T-cell (primary cell): ENCODE measurements around the gene NKAIN4. TPM values are rescaled to one million over a fixed set of nuclear protein-coding genes. Genes with fewer than 3 reads are reported as not detected.
A peak's percentile ranks its signal among the peaks of the same experiment; 100 is the strongest.

ENCODE experiments used
- ATAC-seq, 4 experiments: fragments of 200-7000 bp in 3 of 4; fragments of 150-1000 bp in 1 of 4; cut with Tn5 transposase; replicated peaks in 1 of 4; 1 replicate in 3 of 4; 2 replicates in 1 of 4; pipeline ENCODE4 v1.10.0; 2021; ENCODE audit warnings: moderate library complexity in 3 of 4, mild to moderate bottlenecking in 2 of 4, moderate number of reproducible peaks in 1 of 4
- CTCF ChIA-PET, 2 donors: fragments of 300-600 bp; sonication (Branson Sonifier 250); formaldehyde crosslinking; loops; one replicate each; lab custom pipeline; 2022; ENCODE audit warnings: antibody characterized with exemption in 2 of 2; lab: Charles Lee
- POLR2A ChIA-PET, 2 donors: fragments of 300-600 bp; sonication (Branson Sonifier 250); formaldehyde crosslinking; loops; one replicate each; lab custom pipeline; 2022; ENCODE audit warnings: antibody characterized with exemption in 2 of 2; lab: Charles Lee
- DNase-seq, 35 experiments: peaks; one replicate each; pipeline versions ENCODE4 v3.0.0 to v3.0.0-alpha.2; 2013 to 2023
- H3K27ac ChIP-seq: one replicate; pipeline ENCODE4 v1.5.1; 2013; ENCODE audit warnings: low read length
- H3K27me3 ChIP-seq, 2 experiments: replicated peaks in 1 of 2; 1 replicate in 1 of 2; 2 replicates in 1 of 2; pipeline versions ENCODE4 v1.6.1 to v1.7.0; 2013; ENCODE audit warnings: low read length in 1 of 2, mixed read lengths in 1 of 2; ENCODE audit not compliant: control insufficient read depth in 2 of 2, insufficient read depth in 2 of 2; ENCODE audit errors: extremely low read depth in 1 of 2
- H3K36me3 ChIP-seq, 2 donors: 1 replicate in 1 of 2; 2 replicates in 1 of 2; pipeline versions ENCODE4 v1.6.1 to v1.7.0; 2013; ENCODE audit warnings: low read length in 1 of 2; ENCODE audit not compliant: control insufficient read depth in 2 of 2, insufficient read depth in 1 of 2; ENCODE audit errors: extremely low read depth in 1 of 2
- H3K4me1 ChIP-seq, 2 experiments: 1 replicate in 1 of 2; 2 replicates in 1 of 2; pipeline versions ENCODE4 v1.6.1 to v1.7.0; 2013; ENCODE audit warnings: low read length in 2 of 2, mixed read lengths in 1 of 2; ENCODE audit not compliant: insufficient read depth in 2 of 2, control insufficient read depth in 1 of 2; ENCODE audit errors: extremely low read depth in 1 of 2
- H3K4me3 ChIP-seq, 2 donors: 1 replicate in 1 of 2; 2 replicates in 1 of 2; pipeline versions ENCODE4 v1.5.1 to v1.7.0; 2013; ENCODE audit warnings: mild to moderate bottlenecking in 2 of 2, low read length in 1 of 2, moderate library complexity in 1 of 2; ENCODE audit not compliant: control insufficient read depth in 1 of 2; ENCODE audit errors: extremely low read depth in 1 of 2
- H3K9me3 ChIP-seq: 2 replicates; pipeline ENCODE4 v1.7.0; 2013
- H3K27ac Mint-ChIP-seq, 2 donors: one replicate each; pipeline ENCODE4 v1.8.0; 2020 to 2021; ENCODE audit warnings: mild to moderate bottlenecking in 2 of 2, mixed read lengths in 2 of 2
- H3K27me3 Mint-ChIP-seq, 2 donors: one replicate each; pipeline ENCODE4 v1.8.0; 2021 to 2022; ENCODE audit warnings: mixed read lengths in 2 of 2
- H3K36me3 Mint-ChIP-seq: one replicate; pipeline ENCODE4 v1.8.0; 2021; ENCODE audit warnings: mixed read lengths
- H3K4me1 Mint-ChIP-seq, 3 donors: one replicate each; pipeline ENCODE4 v1.8.0; 2020 to 2022; ENCODE audit warnings: mixed read lengths in 3 of 3, mild to moderate bottlenecking in 1 of 3
- H3K4me3 Mint-ChIP-seq, 3 donors: one replicate each; pipeline ENCODE4 v1.8.0; 2020 to 2022; ENCODE audit warnings: mild to moderate bottlenecking in 3 of 3, mixed read lengths in 3 of 3, moderate library complexity in 3 of 3
- H3K9me3 Mint-ChIP-seq, 3 donors: one replicate each; pipeline ENCODE4 v1.8.0; 2020 to 2022; ENCODE audit warnings: mixed read lengths in 3 of 3
- WGBS: methylation state at CpG from one replicate; pipeline ENCODE4 v1.1.5; 2013; ENCODE audit warnings: missing lambda C conversion rate; ENCODE audit not compliant: insufficient coverage; 5-methylcytosine and 5-hydroxymethylcytosine counted together
- total RNA-seq, 35 experiments: library from RNA in 6 of 35; stranded (reverse) in 6 of 35; fragments of 120-200 nt in 1 of 35; gene quantifications; one replicate each; pipeline versions ENCODE4 v1.2.1 to v1.2.4 and lab custom pipeline; 2013 to 2026

Gene NKAIN4
- total RNA-seq, 5 donors from 2014 or later (not counting 1 experiment from before 2014, with no cell fraction given): not detected

DNA sequence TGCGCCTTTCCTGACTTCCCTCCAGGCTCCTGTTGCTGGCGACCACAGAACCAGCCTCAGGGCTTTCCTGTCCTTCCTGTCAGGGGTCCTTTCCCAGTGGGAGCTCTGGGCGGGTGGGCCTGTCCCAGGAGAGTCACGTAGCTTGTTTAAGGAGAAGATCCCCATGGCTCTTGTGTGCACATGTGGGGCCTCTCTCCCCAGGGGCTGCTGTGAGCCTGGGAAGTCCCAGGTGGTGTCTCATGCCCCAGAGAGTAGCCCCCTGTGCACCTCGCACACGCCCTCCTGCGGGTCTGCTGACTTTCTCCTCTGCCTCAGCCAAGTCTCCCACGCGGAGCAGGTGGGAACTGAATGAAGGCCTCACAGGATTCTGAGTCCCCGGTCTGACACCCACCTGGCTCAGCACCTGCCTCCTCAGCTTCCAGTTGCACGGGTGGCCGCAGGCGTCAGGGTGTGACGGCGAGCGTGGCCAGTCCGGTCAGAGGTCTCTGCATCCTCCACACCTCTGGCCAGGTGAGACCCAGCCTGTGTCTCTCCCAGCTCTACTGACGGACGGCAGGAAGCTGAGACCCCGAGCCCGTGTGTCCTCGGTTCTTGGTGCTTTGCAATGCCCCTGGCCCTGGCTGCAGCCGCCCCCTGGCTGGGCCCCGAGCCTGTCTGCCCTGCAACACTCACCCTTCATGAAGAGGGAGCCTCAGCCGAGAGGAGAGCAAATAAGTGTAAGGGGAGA lies 5.6 kb upstream of the NKAIN4 start:
- WGBS: 76% methylated on average over 18 of the region's 25 CpGs
- Histone ChIP-seq H3K4me3 (no peak overlapping the region), H3K36me3 (no peaks in the 10 kb centered on the region), H3K27me3 (peaks cover 9 to 86% of the 10 kb centered on the region in 2 experiments), H3K4me1 (peaks cover 0 to 8% of the 10 kb centered on the region in 2 experiments), H3K27ac (no peak overlapping the region), H3K9me3 (no peaks in the 10 kb centered on the region)
- ChIA-PET CTCF (no interaction called here), POLR2A (no interaction called here)
- Mint-ChIP-seq H3K4me1 (peaks cover 4 to 8% (median 5%) of the 10 kb centered on the region in 3 donors), H3K27me3 (peaks cover 34 to 62% of the 10 kb centered on the region in 2 donors), H3K27ac (no peak overlapping the region), H3K4me3 (no peak overlapping the region), H3K36me3 (no peaks in the 10 kb centered on the region), H3K9me3 (no peaks in the 10 kb centered on the region)
- DNase-seq: no peak
- no peak for ATAC-seq

- no peaks in the 10 kb centered on the region for H3K9me3 ChIP-seq
- no peak overlapping the region for H3K27ac ChIP-seq
- H3K27me3 ChIP-seq: peaks cover 9 to 80% of the 10 kb centered on the region in 2 experiments
- Mint-ChIP-seq H3K9me3 (no peaks in the 10 kb centered on the region), H3K36me3 (no peaks in the 10 kb centered on the region), H3K4me1 (peaks cover 4 to 10% (median 5%) of the 10 kb centered on the region in 3 donors), H3K27ac (no peak overlapping the region), H3K27me3 (peaks cover 31 to 54% of the 10 kb centered on the region in 2 donors), H3K4me3 (no peak overlapping the region)
- H3K4me3 ChIP-seq: no peak overlapping the region
- POLR2A ChIA-PET: no interaction called here
- DNase-seq: no peak
- CTCF ChIA-PET: no interaction called here
- H3K36me3 ChIP-seq: no peaks in the 10 kb centered on the region
- no peak for ATAC-seq
- WGBS: 57% methylated on average over 8 of the region's 8 CpGs
- H3K4me1 ChIP-seq: peaks cover 0 to 8% of the 10 kb centered on the region in 2 experiments
Measured at GRCh38 chr20:63258781-63259180, 4.5 kb upstream of the NKAIN4 start.

GRCh38 chr20:63257629-63258028 lies 3.4 kb upstream of the NKAIN4 start:
- Histone ChIP-seq H3K36me3 (no peaks in the 10 kb centered on the region), H3K27me3 (peaks cover 9 to 83% of the 10 kb centered on the region in 2 experiments), H3K4me1 (peaks cover 0 to 18% of the 10 kb centered on the region in 2 experiments), H3K27ac (no peak overlapping the region), H3K4me3 (no peak overlapping the region), H3K9me3 (no peaks in the 10 kb centered on the region)
- peaks cover 32 to 57% of the 10 kb centered on the region in 2 donors for H3K27me3 Mint-ChIP-seq
- H3K36me3 Mint-ChIP-seq: no peaks in the 10 kb centered on the region
- no peak overlapping the region for H3K27ac Mint-ChIP-seq
- ATAC-seq (no peak), DNase-seq (no peak)
- H3K4me1 Mint-ChIP-seq: peaks cover 8 to 16% (median 11%) of the 10 kb centered on the region in 3 donors
- H3K4me3 Mint-ChIP-seq: no peak overlapping the region
- POLR2A ChIA-PET: no interaction called here
- 94% methylated on average over 9 of the region's 13 CpGs for WGBS
- CTCF ChIA-PET: no interaction called here
- no peaks in the 10 kb centered on the region for H3K9me3 Mint-ChIP-seq

GRCh38 chr20:63256954-63257353 lies 2.7 kb upstream of the NKAIN4 start:
- Mint-ChIP-seq H3K36me3 (no peaks in the 10 kb centered on the region), H3K27me3 (peaks cover 39 to 63% of the 10 kb centered on the region in 2 donors), H3K4me3 (no peak overlapping the region), H3K9me3 (no peaks in the 10 kb centered on the region), H3K27ac (no peak overlapping the region), H3K4me1 (peaks cover 7 to 14% (median 8%) of the 10 kb centered on the region in 3 donors)
- ATAC-seq: no peak
- 85% methylated on average over 4 of the region's 4 CpGs for WGBS
- DNase-seq: no peak
- no peaks in the 10 kb centered on the region for H3K9me3 ChIP-seq
- CTCF ChIA-PET: no interaction called here
- no peak overlapping the region for H3K4me3 ChIP-seq
- H3K27me3 ChIP-seq: peaks cover 9 to 83% of the 10 kb centered on the region in 2 experiments
- peaks cover 0 to 13% of the 10 kb centered on the region in 2 experiments for H3K4me1 ChIP-seq
- no peak overlapping the region for H3K27ac ChIP-seq
- H3K36me3 ChIP-seq: no peaks in the 10 kb centered on the region
- POLR2A ChIA-PET: no interaction called here

- WGBS: 46% methylated on average over 22 of the region's 31 CpGs
- CTCF ChIA-PET: no interaction called here
Measured at GRCh38 chr20:63255931-63256704, 1.9 kb upstream of the NKAIN4 start.

DNA sequence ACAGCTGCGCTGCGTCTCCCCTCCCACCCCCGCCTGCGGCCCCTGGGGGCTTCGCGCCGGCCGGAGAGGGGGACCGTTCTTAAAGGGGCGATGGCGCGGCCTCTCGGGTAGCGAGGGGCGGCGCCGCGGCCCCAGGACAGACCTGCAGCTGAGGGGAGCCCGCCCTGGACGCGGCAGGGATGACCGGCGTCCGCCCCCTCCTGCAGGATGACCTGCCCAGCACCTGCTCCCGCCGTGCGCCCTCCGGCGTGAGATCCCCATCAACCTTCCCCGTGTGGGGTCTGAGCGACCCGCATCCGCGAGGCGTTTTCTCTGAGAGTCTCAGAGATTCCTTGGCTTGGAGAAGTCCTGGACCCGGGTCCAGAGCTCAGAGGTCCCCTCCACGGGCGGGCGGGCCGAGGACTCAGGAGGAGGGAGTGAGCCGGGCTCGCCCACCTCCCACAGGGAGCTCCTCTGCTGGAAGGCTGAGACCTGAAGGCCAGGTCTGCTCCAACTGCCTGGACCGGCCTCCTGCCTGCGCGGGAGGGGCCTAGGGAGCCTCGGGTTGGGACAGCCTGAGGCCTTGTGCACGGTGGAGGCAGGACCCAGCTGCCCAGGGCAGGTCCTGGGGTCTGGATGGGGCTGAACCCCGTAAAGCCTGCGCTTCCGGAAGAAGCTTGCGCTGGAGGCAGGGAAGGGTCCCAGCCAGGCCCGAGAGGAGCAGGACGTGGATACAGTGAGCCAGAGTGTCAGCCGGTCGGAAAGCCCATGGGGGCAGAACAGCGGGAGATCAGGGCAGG lies 532 bp upstream of the NKAIN4 start:
- ATAC-seq (no peak), DNase-seq (no peak)
- POLR2A ChIA-PET: no interaction called here
- H3K36me3 Mint-ChIP-seq: no peaks in the 10 kb centered on the region
- H3K9me3 Mint-ChIP-seq: no peaks in the 10 kb centered on the region
- peaks cover 7 to 11% (median 8%) of the 10 kb centered on the region in 3 donors for H3K4me1 Mint-ChIP-seq
- H3K27me3 ChIP-seq: peaks cover 6 to 74% of the 10 kb centered on the region in 2 experiments
- no peak overlapping the region for H3K27ac ChIP-seq
- H3K36me3 ChIP-seq: no peaks in the 10 kb centered on the region
- 8% methylated on average over 55 of the region's 56 CpGs for WGBS
- H3K4me3 Mint-ChIP-seq: peak overlapping the region in 2 of 3 donors; percentile 58 to 59
- no peak overlapping the region for H3K27ac Mint-ChIP-seq
- peaks cover 0 to 10% of the 10 kb centered on the region in 2 experiments for H3K4me1 ChIP-seq
- CTCF ChIA-PET: no interaction called here
- peaks cover 52 to 63% of the 10 kb centered on the region in 2 donors for H3K27me3 Mint-ChIP-seq
- no peak overlapping the region for H3K4me3 ChIP-seq
- H3K9me3 ChIP-seq: no peaks in the 10 kb centered on the region

More at GRCh38 chr20:63255931-63256704, 1.9 kb upstream of the NKAIN4 start:
- H3K36me3 Mint-ChIP-seq: no peaks in the 10 kb centered on the region
- Histone ChIP-seq H3K9me3 (no peaks in the 10 kb centered on the region), H3K4me3 (no peak overlapping the region), H3K4me1 (peaks cover 0 to 10% of the 10 kb centered on the region in 2 experiments), H3K36me3 (no peaks in the 10 kb centered on the region), H3K27me3 (peaks cover 6 to 78% of the 10 kb centered on the region in 2 experiments), H3K27ac (no peak overlapping the region)
- POLR2A ChIA-PET: no interaction called here
- H3K27ac Mint-ChIP-seq: no peak overlapping the region
- DNase-seq (no peak), ATAC-seq (no peak)
- H3K4me1 Mint-ChIP-seq: peaks cover 7 to 11% (median 8%) of the 10 kb centered on the region in 3 donors
- H3K4me3 Mint-ChIP-seq: no peak overlapping the region
- no peaks in the 10 kb centered on the region for H3K9me3 Mint-ChIP-seq
- peaks cover 45 to 62% of the 10 kb centered on the region in 2 donors for H3K27me3 Mint-ChIP-seq
